ENCODE results near the gene SPATC1L.
A peak's percentile ranks its signal among the peaks of the same experiment; 100 is the strongest.
"Not testable (repeated sequence)": the region's sequence is repeated elsewhere in the genome, so short reads cannot be mapped to it uniquely, and the experiment has no call there.

SPATC1L gene

DNA sequence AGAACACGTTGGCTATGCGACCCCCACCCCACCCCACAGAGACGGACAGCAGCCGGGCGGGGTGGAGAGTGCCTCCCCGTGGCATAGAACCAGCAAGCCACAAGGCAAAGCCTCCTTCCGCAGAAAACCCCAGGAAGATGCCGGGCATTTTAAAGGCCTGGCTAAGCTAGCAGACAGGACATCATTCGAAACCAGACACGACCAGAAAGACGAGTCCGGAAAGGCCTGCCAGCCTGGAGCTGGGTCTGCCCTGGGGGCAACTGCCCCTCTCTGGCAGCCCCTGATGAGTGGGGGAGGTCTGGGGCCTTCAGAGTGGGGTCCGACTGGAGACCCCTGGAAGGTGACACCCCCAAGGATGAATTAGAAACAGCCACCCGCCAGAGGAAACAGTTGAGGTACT, 37.4 kb downstream of the SPATC1L start:
- no peak overlapping the region for H3K4me3 ChIP-seq (ENCODE audit: insufficient read length, low read depth)
- peaks cover 23% of the 10 kb centered on the region for H3K4me1 ChIP-seq (ENCODE audit: insufficient read depth, insufficient read length)
- H3K36me3 ChIP-seq (ENCODE audit: insufficient read depth, insufficient read length, low read length), result peaks cover 7% of the 10 kb centered on the region
- peak overlapping the region; percentile 13 for H3K9ac ChIP-seq (ENCODE audit: insufficient read length, low read depth)
- no peaks in the 10 kb centered on the region for H3K27me3 ChIP-seq (ENCODE audit: insufficient read depth, insufficient read length)
- TF ChIP-seq SUZ12 (IDR thresholded peaks at IDR 0.05; ENCODE audit: extremely low read depth, insufficient read depth, insufficient read length), result no peak
- no peak for TF ChIP-seq YY1 (IDR thresholded peaks at IDR 0.05; ENCODE audit: insufficient read depth, insufficient read length)
- TF ChIP-seq ZNF274 (IDR thresholded peaks at IDR 0.05; ENCODE audit: low read depth, low read length), result no peak
- no peak for DNase-seq (ENCODE audit: low read depth, low spot score)
- H3K9me3 ChIP-seq (ENCODE audit: insufficient read depth, low read length), result peaks cover 8% of the 10 kb centered on the region; the same call in 1 of the 2 replicates

GRCh38 chr21:46145840-46146691, 38.2 kb downstream of the SPATC1L start:
- Histone ChIP-seq H3K36me3 (ENCODE audit: insufficient read depth, insufficient read length, low read length) (peaks cover 10% of the 10 kb centered on the region), H3K27me3 (ENCODE audit: insufficient read depth, insufficient read length) (no peaks in the 10 kb centered on the region), H3K4me3 (ENCODE audit: insufficient read length, low read depth) (no peak overlapping the region), H3K9ac (ENCODE audit: insufficient read length, low read depth) (no peak overlapping the region), H3K4me1 (ENCODE audit: insufficient read depth, insufficient read length) (peaks cover 18% of the 10 kb centered on the region), H3K9me3 (ENCODE audit: insufficient read depth, low read length) (peaks cover 8% of the 10 kb centered on the region; the same call in 1 of the 2 replicates)
- TF ChIP-seq YY1 (IDR thresholded peaks at IDR 0.05; ENCODE audit: insufficient read depth, insufficient read length) (no peak), SUZ12 (IDR thresholded peaks at IDR 0.05; ENCODE audit: extremely low read depth, insufficient read depth, insufficient read length) (no peak), ZNF274 (IDR thresholded peaks at IDR 0.05; ENCODE audit: low read depth, low read length) (no peak)
- DNase-seq (ENCODE audit: low read depth, low spot score), result no peak

DNA sequence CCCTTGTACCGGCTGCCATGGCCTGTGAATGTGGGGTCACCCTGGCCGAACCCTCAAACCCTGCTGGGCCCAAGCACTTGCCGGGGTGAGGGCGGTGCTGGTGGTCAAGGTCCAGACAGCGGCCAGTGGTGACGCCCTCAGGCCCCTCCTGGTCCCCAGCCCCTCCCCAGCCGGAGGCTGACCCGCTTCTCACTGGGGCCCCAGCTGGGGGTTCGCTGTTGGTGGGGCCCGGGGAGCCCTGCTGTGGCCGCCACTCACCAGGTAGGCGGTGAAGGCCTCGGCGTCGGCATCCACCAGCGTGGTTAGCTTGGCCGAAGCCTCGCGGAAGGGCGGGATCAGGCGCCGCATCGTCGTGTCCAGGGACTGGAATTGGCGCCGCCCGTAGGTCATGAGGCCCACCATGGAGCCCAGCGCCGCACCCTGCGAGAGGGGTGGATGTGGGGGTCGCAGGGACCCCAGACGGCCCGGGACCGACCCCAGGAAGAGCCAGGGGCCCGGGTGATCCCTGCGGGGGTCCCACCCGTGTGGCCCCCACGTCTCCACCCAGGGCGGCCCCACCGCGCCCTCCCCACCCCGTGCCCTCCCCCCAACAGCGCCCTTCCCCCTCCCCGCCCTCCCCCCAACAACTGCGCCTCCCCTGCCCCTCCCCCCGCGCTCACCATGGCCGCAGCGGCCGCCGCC, 39.0 kb downstream of the SPATC1L start:
- TF ChIP-seq YY1 (IDR thresholded peaks at IDR 0.05; ENCODE audit: insufficient read depth, insufficient read length) (no peak), SUZ12 (IDR thresholded peaks at IDR 0.05; ENCODE audit: extremely low read depth, insufficient read depth, insufficient read length) (no peak), ZNF274 (IDR thresholded peaks at IDR 0.05; ENCODE audit: low read depth, low read length) (no peak)
- no peak for DNase-seq (ENCODE audit: low read depth, low spot score)
- H3K4me1 ChIP-seq (ENCODE audit: insufficient read depth, insufficient read length), result peaks cover 12% of the 10 kb centered on the region
- H3K9me3 ChIP-seq (ENCODE audit: insufficient read depth, low read length), result peaks cover 8% of the 10 kb centered on the region; the same call in 1 of the 2 replicates
- H3K36me3 ChIP-seq (ENCODE audit: insufficient read depth, insufficient read length, low read length), result peaks cover 10% of the 10 kb centered on the region
- H3K4me3 ChIP-seq (ENCODE audit: insufficient read length, low read depth), result no peak overlapping the region
- no peaks in the 10 kb centered on the region for H3K27me3 ChIP-seq (ENCODE audit: insufficient read depth, insufficient read length)
- H3K9ac ChIP-seq (ENCODE audit: insufficient read length, low read depth), result no peak overlapping the region

DNA sequence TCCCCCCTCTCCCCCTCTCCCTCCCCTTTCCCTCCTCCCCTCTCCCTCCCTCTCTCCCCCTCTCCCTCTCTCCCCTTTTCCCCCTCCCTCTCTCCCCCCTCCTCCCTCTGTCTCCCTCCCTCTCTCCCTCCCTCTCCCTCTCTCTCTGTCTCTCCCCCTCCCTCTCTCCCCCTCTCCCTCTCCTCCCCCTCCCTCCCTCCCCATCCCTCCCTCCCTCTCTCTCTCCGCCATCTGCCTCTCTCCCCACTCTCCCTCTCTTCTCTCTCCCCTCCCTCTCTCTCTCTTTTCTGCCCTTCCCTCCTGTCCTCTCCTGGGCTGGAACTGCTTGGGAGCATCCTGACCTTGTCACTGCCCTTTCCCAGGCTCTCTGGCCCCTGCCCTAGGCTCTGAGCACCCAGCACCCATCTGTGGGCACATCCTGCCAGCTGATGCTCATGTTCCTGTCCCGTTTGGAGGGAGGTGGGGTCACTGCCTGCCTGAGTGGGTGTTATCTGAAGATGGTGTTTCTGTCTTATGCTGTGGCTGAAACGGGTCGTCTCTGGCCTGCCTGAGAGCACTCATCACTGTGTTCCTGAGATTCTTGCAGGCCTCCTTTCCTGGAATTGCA, 39.7 kb downstream of the SPATC1L start:
- DNase-seq (ENCODE audit: low read depth, low spot score), result no peak
- Histone ChIP-seq H3K9me3 (ENCODE audit: insufficient read depth, low read length) (peaks cover 8% of the 10 kb centered on the region; the same call in 1 of the 2 replicates), H3K9ac (ENCODE audit: insufficient read length, low read depth) (no peak overlapping the region)

GRCh38 chr21:46142582-46143473, 41.4 kb downstream of the SPATC1L start:
- H3K4me3 ChIP-seq (ENCODE audit: insufficient read length, low read depth), result no peak overlapping the region
- H3K4me1 ChIP-seq (ENCODE audit: insufficient read depth, insufficient read length), result peaks cover 11% of the 10 kb centered on the region
- H3K9ac ChIP-seq (ENCODE audit: insufficient read length, low read depth), result no peak overlapping the region
- no peak for TF ChIP-seq YY1 (IDR thresholded peaks at IDR 0.05; ENCODE audit: insufficient read depth, insufficient read length)
- TF ChIP-seq ZNF274 (IDR thresholded peaks at IDR 0.05; ENCODE audit: low read depth, low read length), result no peak
- no peak for TF ChIP-seq SUZ12 (IDR thresholded peaks at IDR 0.05; ENCODE audit: extremely low read depth, insufficient read depth, insufficient read length)
- no peaks in the 10 kb centered on the region for H3K27me3 ChIP-seq (ENCODE audit: insufficient read depth, insufficient read length)
- H3K36me3 ChIP-seq (ENCODE audit: insufficient read depth, insufficient read length, low read length), result peaks cover 10% of the 10 kb centered on the region
- peaks cover 8% of the 10 kb centered on the region; the same call in 1 of the 2 replicates for H3K9me3 ChIP-seq (ENCODE audit: insufficient read depth, low read length)
- DNase-seq (ENCODE audit: low read depth, low spot score), result no peak

More for the DNA sequence above, 39.7 kb downstream of the SPATC1L start:
- peaks cover 12% of the 10 kb centered on the region for H3K4me1 ChIP-seq (ENCODE audit: insufficient read depth, insufficient read length)
- TF ChIP-seq ZNF274 (IDR thresholded peaks at IDR 0.05; ENCODE audit: low read depth, low read length), result no peak
- no peak for TF ChIP-seq SUZ12 (IDR thresholded peaks at IDR 0.05; ENCODE audit: extremely low read depth, insufficient read depth, insufficient read length)
- no peak for TF ChIP-seq YY1 (IDR thresholded peaks at IDR 0.05; ENCODE audit: insufficient read depth, insufficient read length)
- H3K27me3 ChIP-seq (ENCODE audit: insufficient read depth, insufficient read length), result no peaks in the 10 kb centered on the region
- no peak overlapping the region for H3K4me3 ChIP-seq (ENCODE audit: insufficient read length, low read depth)
- peaks cover 10% of the 10 kb centered on the region for H3K36me3 ChIP-seq (ENCODE audit: insufficient read depth, insufficient read length, low read length)

- no peaks in the 10 kb centered on the region for H3K27me3 ChIP-seq (ENCODE audit: insufficient read depth, insufficient read length)
- H3K9ac ChIP-seq (ENCODE audit: insufficient read length, low read depth), result no peak overlapping the region
- H3K36me3 ChIP-seq (ENCODE audit: insufficient read depth, insufficient read length, low read length), result peaks cover 10% of the 10 kb centered on the region
- no peak overlapping the region for H3K4me3 ChIP-seq (ENCODE audit: insufficient read length, low read depth)
- DNase-seq (ENCODE audit: low read depth, low spot score), result no peak
- peaks cover 8% of the 10 kb centered on the region; the same call in 1 of the 2 replicates for H3K9me3 ChIP-seq (ENCODE audit: insufficient read depth, low read length)
- peaks cover 15% of the 10 kb centered on the region for H3K4me1 ChIP-seq (ENCODE audit: insufficient read depth, insufficient read length)
- TF ChIP-seq SUZ12 (IDR thresholded peaks at IDR 0.05; ENCODE audit: extremely low read depth, insufficient read depth, insufficient read length), result no peak
- no peak for TF ChIP-seq YY1 (IDR thresholded peaks at IDR 0.05; ENCODE audit: insufficient read depth, insufficient read length)
- TF ChIP-seq ZNF274 (IDR thresholded peaks at IDR 0.05; ENCODE audit: low read depth, low read length), result no peak
Observed at GRCh38 chr21:46141767-46142581, 42.3 kb downstream of the SPATC1L start.

GRCh38 chr21:46140352-46141003, 43.8 kb downstream of the SPATC1L start:
- H3K4me3 ChIP-seq (ENCODE audit: insufficient read length, low read depth); DNase-seq (ENCODE audit: low read depth, low spot score); H3K27me3 ChIP-seq (ENCODE audit: insufficient read depth, insufficient read length); H3K9me3 ChIP-seq (ENCODE audit: insufficient read depth, low read length); H3K9ac ChIP-seq (ENCODE audit: insufficient read length, low read depth); H3K36me3 ChIP-seq (ENCODE audit: insufficient read depth, insufficient read length, low read length): not testable (repeated sequence)
- peaks cover 18% of the 10 kb centered on the region for H3K4me1 ChIP-seq (ENCODE audit: insufficient read depth, insufficient read length)
